WTC11 (cell line): Measurements from ENCODE around the gene ARHGAP8. TPM values are rescaled to one million over a fixed set of nuclear protein-coding genes. Genes with fewer than 3 reads are reported as not detected.

Source experiments
- ATAC-seq: fragments of 200-7000 bp; cut with Tn5 transposase; 2 replicates; pipeline ENCODE4 v1.10.0; 2021; ENCODE audit warnings: mild to moderate bottlenecking, moderate library complexity
- CTCF ChIA-PET: fragments of 300-600 bp; sonication (Branson Sonifier 250); formaldehyde crosslinking; loops from one replicate; lab custom pipeline; 2021; ENCODE audit warnings: antibody characterized with exemption; lab: Charles Lee
- POLR2A ChIA-PET: fragments of 350-600 bp; sonication (Branson Sonifier 250); formaldehyde crosslinking; loops from one replicate; lab custom pipeline; 2021; ENCODE audit warnings: antibody characterized with exemption; lab: Charles Lee
- DNase-seq: peaks from one replicate; pipeline ENCODE4 v3.0.0; 2021; ENCODE audit warnings: low spot score
- H3K27ac Mint-ChIP-seq: 2 replicates; pipeline ENCODE4 v1.8.0; 2021; ENCODE audit warnings: mixed read lengths
- H3K27me3 Mint-ChIP-seq: 2 replicates; pipeline ENCODE4 v1.8.0; 2021; ENCODE audit warnings: low read depth, mild to moderate bottlenecking, moderate library complexity, mixed read lengths
- H3K36me3 Mint-ChIP-seq: 2 replicates; pipeline ENCODE4 v1.8.0; 2021; ENCODE audit warnings: mixed read lengths
- H3K4me1 Mint-ChIP-seq: 2 replicates; pipeline ENCODE4 v1.8.0; 2022; ENCODE audit warnings: mixed read lengths
- H3K4me3 Mint-ChIP-seq: 2 replicates; pipeline ENCODE4 v1.8.0; 2021; ENCODE audit warnings: mild to moderate bottlenecking, moderate library complexity, mixed read lengths
- H3K9me3 Mint-ChIP-seq: 2 replicates; pipeline ENCODE4 v1.8.0; 2021; ENCODE audit warnings: mixed read lengths
- ATF1 ChIP-seq: sonication (generic); formaldehyde crosslinking; IDR thresholded peaks from 2 replicates; pipeline ENCODE4 v1.8.1; 2023; ENCODE audit warnings: mild to moderate bottlenecking, moderate library complexity, missing genetic modification reagents
- CREB1 ChIP-seq: sonication (generic); formaldehyde crosslinking; IDR thresholded peaks from 2 replicates; pipeline ENCODE4 v1.8.0; 2023; ENCODE audit warnings: mild to moderate bottlenecking, missing genetic modification reagents
- E2F5 ChIP-seq: sonication (generic); formaldehyde crosslinking; IDR thresholded peaks from 2 replicates; pipeline ENCODE4 v1.8.1; 2022; ENCODE audit warnings: mild to moderate bottlenecking, moderate library complexity, missing genetic modification reagents
- GABPB1 ChIP-seq: sonication (generic); formaldehyde crosslinking; IDR thresholded peaks from 2 replicates; pipeline ENCODE4 v1.8.1; 2023; ENCODE audit warnings: mild to moderate bottlenecking, missing genetic modification reagents
- GTF2I ChIP-seq: fragments of 250-450 bp; sonication (Bioruptor Pico); conservative IDR thresholded peaks from 2 replicates; pipeline ENCODE4 v1.4.0; 2021; ENCODE audit warnings: mild to moderate bottlenecking
- IRF2 ChIP-seq: sonication (generic); formaldehyde crosslinking; IDR thresholded peaks from 2 replicates; pipeline ENCODE4 v1.8.0; 2022; ENCODE audit warnings: low read depth, missing genetic modification reagents, borderline replicate concordance
- NFE2L1 ChIP-seq: sonication (generic); formaldehyde crosslinking; IDR thresholded peaks from 2 replicates; pipeline ENCODE4 v1.8.1; 2023; ENCODE audit warnings: missing genetic modification reagents
- RORB ChIP-seq: fragments of 250-450 bp; sonication (Bioruptor Pico); IDR thresholded peaks from 2 replicates; pipeline ENCODE4 v1.9.0; 2021; ENCODE audit warnings: mild to moderate bottlenecking
- SMAD3 ChIP-seq: sonication (generic); formaldehyde crosslinking; IDR thresholded peaks from 2 replicates; pipeline ENCODE4 v1.8.0; 2022; ENCODE audit warnings: missing genetic modification reagents, mild to moderate bottlenecking, borderline replicate concordance
- SMAD4 ChIP-seq: sonication (generic); formaldehyde crosslinking; IDR thresholded peaks from 2 replicates; pipeline ENCODE4 v1.8.0; 2022; ENCODE audit warnings: mild to moderate bottlenecking, missing genetic modification reagents
- SP1 ChIP-seq: sonication (generic); formaldehyde crosslinking; conservative IDR thresholded peaks from 2 replicates; pipeline ENCODE4 v1.8.1; 2022; ENCODE audit warnings: missing genetic modification reagents
- TP53 ChIP-seq: sonication (generic); formaldehyde crosslinking; IDR thresholded peaks from 2 replicates; pipeline ENCODE4 v1.8.1; 2023; ENCODE audit warnings: mild to moderate bottlenecking, missing genetic modification reagents
- ZNF138 ChIP-seq: sonication (generic); formaldehyde crosslinking; conservative IDR thresholded peaks from 2 replicates; pipeline ENCODE4 v1.8.1; 2022; ENCODE audit warnings: mild to moderate bottlenecking, moderate library complexity, missing genetic modification reagents
- ZNF219 ChIP-seq: sonication (generic); formaldehyde crosslinking; IDR thresholded peaks from 2 replicates; pipeline ENCODE4 v1.8.0; 2023; ENCODE audit warnings: missing genetic modification reagents, mild to moderate bottlenecking, borderline replicate concordance
- ZNF317 ChIP-seq: sonication (generic); formaldehyde crosslinking; IDR thresholded peaks from 2 replicates; pipeline ENCODE4 v1.8.1; 2023; ENCODE audit warnings: low read depth, mild to moderate bottlenecking, moderate library complexity, missing genetic modification reagents, borderline replicate concordance
- ZNF423 ChIP-seq: fragments of 250-450 bp; sonication (Bioruptor Pico); IDR thresholded peaks from 2 replicates; pipeline ENCODE4 v2.1.2; 2022; ENCODE audit warnings: mild to moderate bottlenecking, moderate library complexity
- total RNA-seq: library from RNA; stranded (reverse); gene quantifications from 3 replicates; pipeline ENCODE4 v1.2.3, GENCODE V29; 2021
- TF ChIP-seq, protein P1 (sequence below): sonication (generic); formaldehyde crosslinking; IDR thresholded peaks from 2 replicates; pipeline ENCODE4 v1.8.1; 2023; ENCODE audit warnings: mild to moderate bottlenecking, missing genetic modification reagents, moderate library complexity
- TF ChIP-seq, protein P2 (sequence below): sonication (generic); formaldehyde crosslinking; IDR thresholded peaks from 2 replicates; pipeline ENCODE4 v1.8.1; 2023; ENCODE audit warnings: mild to moderate bottlenecking, missing genetic modification reagents
- TF ChIP-seq, protein P3 (sequence below): sonication (generic); formaldehyde crosslinking; IDR thresholded peaks from 2 replicates; pipeline ENCODE4 v1.8.0; 2022; ENCODE audit warnings: mild to moderate bottlenecking, missing genetic modification reagents
- TF ChIP-seq, protein P4 (sequence below): sonication (generic); formaldehyde crosslinking; IDR thresholded peaks from 2 replicates; pipeline ENCODE4 v1.8.0; 2023; ENCODE audit warnings: mild to moderate bottlenecking, missing genetic modification reagents
- TF ChIP-seq, protein P5 (sequence below): sonication (generic); formaldehyde crosslinking; IDR thresholded peaks from 2 replicates; pipeline ENCODE4 v1.8.0; 2022; ENCODE audit warnings: mild to moderate bottlenecking, missing genetic modification reagents
- TF ChIP-seq, protein P6 (sequence below): sonication (generic); formaldehyde crosslinking; IDR thresholded peaks from 2 replicates; pipeline ENCODE4 v1.8.1; 2022; ENCODE audit warnings: missing genetic modification reagents, borderline replicate concordance
- TF ChIP-seq, protein P7 (sequence below): sonication (generic); formaldehyde crosslinking; IDR thresholded peaks from 2 replicates; pipeline ENCODE4 v1.8.0; 2022; ENCODE audit warnings: mild to moderate bottlenecking, missing genetic modification reagents

ARHGAP8 gene
- total RNA-seq, 1 experiment from 2014 or later = 61.4 TPM

DNA sequence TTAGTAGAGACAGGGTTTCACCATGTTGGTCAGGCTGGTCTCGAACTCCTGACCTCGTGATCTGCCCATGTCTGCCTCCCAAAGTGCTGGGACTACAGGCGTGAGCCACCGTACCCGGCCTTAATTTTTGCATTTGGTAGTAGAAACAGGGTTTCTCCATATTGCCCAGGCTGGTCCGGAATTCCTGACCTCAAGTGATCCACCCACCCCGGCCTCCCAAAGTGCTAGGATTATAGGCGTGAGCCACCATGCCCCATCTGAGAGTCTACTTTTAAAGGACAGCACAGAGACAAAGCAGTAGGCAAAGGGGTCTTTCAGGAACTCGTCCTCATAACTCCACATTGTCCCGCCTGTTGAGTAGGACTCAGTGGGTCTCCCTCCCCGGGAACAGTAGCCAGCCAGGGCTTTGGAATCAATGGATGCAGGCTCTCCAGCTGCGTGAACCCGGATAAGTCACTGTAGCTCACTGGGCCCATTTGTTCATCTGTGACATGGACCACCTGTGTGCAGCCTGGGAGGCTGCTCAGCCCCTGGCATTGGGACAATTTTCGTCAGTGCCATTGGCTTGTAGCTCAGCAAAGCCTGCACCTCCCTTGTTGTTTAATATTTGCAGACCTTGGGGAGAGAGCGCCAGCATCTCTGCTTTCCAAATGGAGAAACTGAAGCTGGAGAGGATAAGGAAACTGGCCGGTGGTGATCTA, 86.1 kb downstream of the ARHGAP8 start (continued):
- TF ChIP-seq, protein P1, sequence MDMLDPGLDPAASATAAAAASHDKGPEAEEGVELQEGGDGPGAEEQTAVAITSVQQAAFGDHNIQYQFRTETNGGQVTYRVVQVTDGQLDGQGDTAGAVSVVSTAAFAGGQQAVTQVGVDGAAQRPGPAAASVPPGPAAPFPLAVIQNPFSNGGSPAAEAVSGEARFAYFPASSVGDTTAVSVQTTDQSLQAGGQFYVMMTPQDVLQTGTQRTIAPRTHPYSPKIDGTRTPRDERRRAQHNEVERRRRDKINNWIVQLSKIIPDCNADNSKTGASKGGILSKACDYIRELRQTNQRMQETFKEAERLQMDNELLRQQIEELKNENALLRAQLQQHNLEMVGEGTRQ = no peak
- TF ChIP-seq ZNF423 (CRISPR knock-in tag) (no peak), TP53 (CRISPR knock-in tag) (no peak)
- TF ChIP-seq, protein P2, sequence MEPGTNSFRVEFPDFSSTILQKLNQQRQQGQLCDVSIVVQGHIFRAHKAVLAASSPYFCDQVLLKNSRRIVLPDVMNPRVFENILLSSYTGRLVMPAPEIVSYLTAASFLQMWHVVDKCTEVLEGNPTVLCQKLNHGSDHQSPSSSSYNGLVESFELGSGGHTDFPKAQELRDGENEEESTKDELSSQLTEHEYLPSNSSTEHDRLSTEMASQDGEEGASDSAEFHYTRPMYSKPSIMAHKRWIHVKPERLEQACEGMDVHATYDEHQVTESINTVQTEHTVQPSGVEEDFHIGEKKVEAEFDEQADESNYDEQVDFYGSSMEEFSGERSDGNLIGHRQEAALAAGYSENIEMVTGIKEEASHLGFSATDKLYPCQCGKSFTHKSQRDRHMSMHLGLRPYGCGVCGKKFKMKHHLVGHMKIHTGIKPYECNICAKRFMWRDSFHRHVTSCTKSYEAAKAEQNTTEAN (CRISPR knock-in tag) = no peak

GRCh38 chr22:44839061-44839460, 86.7 kb downstream of the ARHGAP8 start:
- POLR2A ChIA-PET = no interaction called here
- Mint-ChIP-seq H3K9me3 (peaks cover 15% of the 10 kb centered on the region), H3K27me3 (no peaks in the 10 kb centered on the region), H3K27ac (no peak overlapping the region), H3K4me1 (peaks cover 25% of the 10 kb centered on the region), H3K36me3 (peaks cover 33% of the 10 kb centered on the region), H3K4me3 (no peak overlapping the region)
- ATAC-seq (no peak), DNase-seq (no peak)
- TF ChIP-seq GTF2I (CRISPR knock-in tag) (no peak), GABPB1 (CRISPR knock-in tag) (no peak), ATF1 (CRISPR knock-in tag) (no peak), SMAD3 (CRISPR knock-in tag) (no peak), IRF2 (CRISPR knock-in tag) (no peak), E2F5 (no peak), SP1 (CRISPR knock-in tag) (no peak), ZNF138 (CRISPR knock-in tag) (no peak), CREB1 (CRISPR knock-in tag) (no peak), RORB (CRISPR knock-in tag) (no peak), ZNF219 (CRISPR knock-in tag) (no peak), ZNF317 (CRISPR knock-in tag) (no peak), NFE2L1 (CRISPR knock-in tag) (no peak), TP53 (CRISPR knock-in tag) (no peak), SMAD4 (CRISPR knock-in tag) (no peak)
- TF ChIP-seq, protein P3, sequence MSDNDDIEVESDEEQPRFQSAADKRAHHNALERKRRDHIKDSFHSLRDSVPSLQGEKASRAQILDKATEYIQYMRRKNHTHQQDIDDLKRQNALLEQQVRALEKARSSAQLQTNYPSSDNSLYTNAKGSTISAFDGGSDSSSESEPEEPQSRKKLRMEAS (CRISPR knock-in tag) = no peak
- TF ChIP-seq, protein P4, sequence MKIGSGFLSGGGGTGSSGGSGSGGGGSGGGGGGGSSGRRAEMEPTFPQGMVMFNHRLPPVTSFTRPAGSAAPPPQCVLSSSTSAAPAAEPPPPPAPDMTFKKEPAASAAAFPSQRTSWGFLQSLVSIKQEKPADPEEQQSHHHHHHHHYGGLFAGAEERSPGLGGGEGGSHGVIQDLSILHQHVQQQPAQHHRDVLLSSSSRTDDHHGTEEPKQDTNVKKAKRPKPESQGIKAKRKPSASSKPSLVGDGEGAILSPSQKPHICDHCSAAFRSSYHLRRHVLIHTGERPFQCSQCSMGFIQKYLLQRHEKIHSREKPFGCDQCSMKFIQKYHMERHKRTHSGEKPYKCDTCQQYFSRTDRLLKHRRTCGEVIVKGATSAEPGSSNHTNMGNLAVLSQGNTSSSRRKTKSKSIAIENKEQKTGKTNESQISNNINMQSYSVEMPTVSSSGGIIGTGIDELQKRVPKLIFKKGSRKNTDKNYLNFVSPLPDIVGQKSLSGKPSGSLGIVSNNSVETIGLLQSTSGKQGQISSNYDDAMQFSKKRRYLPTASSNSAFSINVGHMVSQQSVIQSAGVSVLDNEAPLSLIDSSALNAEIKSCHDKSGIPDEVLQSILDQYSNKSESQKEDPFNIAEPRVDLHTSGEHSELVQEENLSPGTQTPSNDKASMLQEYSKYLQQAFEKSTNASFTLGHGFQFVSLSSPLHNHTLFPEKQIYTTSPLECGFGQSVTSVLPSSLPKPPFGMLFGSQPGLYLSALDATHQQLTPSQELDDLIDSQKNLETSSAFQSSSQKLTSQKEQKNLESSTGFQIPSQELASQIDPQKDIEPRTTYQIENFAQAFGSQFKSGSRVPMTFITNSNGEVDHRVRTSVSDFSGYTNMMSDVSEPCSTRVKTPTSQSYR = no peak
- TF ChIP-seq, protein P5, sequence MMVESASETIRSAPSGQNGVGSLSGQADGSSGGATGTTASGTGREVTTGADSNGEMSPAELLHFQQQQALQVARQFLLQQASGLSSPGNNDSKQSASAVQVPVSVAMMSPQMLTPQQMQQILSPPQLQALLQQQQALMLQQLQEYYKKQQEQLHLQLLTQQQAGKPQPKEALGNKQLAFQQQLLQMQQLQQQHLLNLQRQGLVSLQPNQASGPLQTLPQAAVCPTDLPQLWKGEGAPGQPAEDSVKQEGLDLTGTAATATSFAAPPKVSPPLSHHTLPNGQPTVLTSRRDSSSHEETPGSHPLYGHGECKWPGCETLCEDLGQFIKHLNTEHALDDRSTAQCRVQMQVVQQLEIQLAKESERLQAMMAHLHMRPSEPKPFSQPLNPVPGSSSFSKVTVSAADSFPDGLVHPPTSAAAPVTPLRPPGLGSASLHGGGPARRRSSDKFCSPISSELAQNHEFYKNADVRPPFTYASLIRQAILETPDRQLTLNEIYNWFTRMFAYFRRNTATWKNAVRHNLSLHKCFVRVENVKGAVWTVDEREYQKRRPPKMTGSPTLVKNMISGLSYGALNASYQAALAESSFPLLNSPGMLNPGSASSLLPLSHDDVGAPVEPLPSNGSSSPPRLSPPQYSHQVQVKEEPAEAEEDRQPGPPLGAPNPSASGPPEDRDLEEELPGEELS (CRISPR knock-in tag) = no peak
- TF ChIP-seq, protein P6, sequence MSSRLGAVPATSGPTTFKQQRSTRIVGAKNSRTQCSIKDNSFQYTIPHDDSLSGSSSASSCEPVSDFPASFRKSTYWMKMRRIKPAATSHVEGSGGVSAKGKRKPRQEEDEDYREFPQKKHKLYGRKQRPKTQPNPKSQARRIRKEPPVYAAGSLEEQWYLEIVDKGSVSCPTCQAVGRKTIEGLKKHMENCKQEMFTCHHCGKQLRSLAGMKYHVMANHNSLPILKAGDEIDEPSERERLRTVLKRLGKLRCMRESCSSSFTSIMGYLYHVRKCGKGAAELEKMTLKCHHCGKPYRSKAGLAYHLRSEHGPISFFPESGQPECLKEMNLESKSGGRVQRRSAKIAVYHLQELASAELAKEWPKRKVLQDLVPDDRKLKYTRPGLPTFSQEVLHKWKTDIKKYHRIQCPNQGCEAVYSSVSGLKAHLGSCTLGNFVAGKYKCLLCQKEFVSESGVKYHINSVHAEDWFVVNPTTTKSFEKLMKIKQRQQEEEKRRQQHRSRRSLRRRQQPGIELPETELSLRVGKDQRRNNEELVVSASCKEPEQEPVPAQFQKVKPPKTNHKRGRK = no peak
- TF ChIP-seq, protein P7, sequence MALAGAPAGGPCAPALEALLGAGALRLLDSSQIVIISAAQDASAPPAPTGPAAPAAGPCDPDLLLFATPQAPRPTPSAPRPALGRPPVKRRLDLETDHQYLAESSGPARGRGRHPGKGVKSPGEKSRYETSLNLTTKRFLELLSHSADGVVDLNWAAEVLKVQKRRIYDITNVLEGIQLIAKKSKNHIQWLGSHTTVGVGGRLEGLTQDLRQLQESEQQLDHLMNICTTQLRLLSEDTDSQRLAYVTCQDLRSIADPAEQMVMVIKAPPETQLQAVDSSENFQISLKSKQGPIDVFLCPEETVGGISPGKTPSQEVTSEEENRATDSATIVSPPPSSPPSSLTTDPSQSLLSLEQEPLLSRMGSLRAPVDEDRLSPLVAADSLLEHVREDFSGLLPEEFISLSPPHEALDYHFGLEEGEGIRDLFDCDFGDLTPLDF (CRISPR knock-in tag) = no peak
- CTCF ChIA-PET = interaction anchor here (0.6 to 1.5 kb wide), 2 partner anchors 10 to 577 kb away, joined by 3 to 4 read pairs; no protein-coding TSS in a partner anchor
